Measurements from ENCODE around the gene TMEM72. TPM values are rescaled to one million over a fixed set of nuclear protein-coding genes. Genes with fewer than 3 reads are reported as not detected.

TMEM72 gene
- total and polyA plus RNA-seq, 5 donors from 2014 or later, result not detected

DNA sequence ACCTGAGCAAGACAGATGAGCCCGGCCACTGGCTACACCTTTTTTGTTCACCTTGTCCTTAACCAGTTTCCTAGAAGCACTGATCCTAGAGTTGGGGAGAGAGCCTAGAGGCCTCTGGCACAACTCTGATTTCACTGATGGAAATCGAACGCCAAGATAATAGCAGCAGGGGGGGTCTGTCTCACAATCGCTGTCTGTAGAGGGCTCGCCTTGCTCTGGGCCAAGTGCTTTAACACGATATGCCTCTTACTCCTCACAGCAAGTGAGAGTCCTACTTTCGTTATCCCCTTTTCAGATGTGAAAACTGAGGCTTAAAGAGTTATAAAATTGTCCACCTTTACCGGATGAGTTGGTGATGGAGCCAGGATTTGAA, 48.9 kb downstream of the TMEM72 start:
- ATAC-seq (ENCODE audit: low read depth in 2 of 2), result no peak

DNA sequence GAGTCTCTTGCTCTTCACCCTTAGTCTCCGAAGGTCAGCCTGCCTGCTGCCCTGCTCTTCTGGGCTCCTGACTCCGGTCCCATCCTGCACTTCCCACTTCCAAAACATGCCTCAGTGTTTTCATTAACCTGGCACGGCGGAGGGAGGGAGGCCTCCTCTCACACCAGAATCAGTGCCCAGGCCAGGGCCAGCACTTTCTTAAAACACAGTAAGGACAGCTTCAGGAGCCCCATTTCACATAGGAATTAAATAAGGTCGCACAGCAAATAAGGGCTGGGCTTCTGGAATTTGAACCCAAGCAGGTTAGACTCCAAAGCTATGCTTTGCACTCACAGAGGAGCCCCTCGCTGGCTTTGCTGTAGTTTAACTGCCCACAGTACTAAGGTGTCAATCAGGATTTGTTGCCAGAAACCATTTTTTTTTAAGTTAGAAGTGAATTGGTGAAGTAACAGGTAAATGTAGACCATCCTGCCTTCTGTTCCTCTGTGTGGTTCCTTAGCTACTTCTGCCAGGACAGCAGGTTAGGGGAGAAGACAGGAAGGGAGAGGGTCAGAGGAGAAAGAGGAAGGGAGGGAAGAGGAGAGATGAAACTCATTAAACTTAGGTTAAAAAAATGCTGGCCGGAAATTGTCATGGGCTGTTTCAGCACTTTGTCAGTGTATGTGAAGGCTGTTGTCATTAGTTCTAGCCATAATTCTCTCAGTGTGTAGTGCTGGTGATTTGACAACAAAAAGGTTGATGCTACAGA, 49.5 kb downstream of the TMEM72 start:
- H3K9me3 ChIP-seq (ENCODE audit: control insufficient read depth in 2 of 2, low read length in 2 of 2), result no peaks in the 10 kb centered on the region
- peaks cover 18% of the 10 kb centered on the region for H3K4me1 ChIP-seq (ENCODE audit: control insufficient read depth, insufficient read depth, low read length, poor library complexity, severe bottlenecking)
- no peaks in the 10 kb centered on the region for H3K27me3 ChIP-seq (ENCODE audit: control insufficient read depth, insufficient read depth, low read length)
- H3K36me3 ChIP-seq (ENCODE audit: control insufficient read depth, insufficient read depth, low read length), result peaks cover 3% of the 10 kb centered on the region
- Mint-ChIP-seq H3K27ac (peak overlapping the region in 1 of 3 donors; percentile 32), H3K27me3 (no peaks in the 10 kb centered on the region), H3K9me3 (no peaks in the 10 kb centered on the region), H3K4me3 (peak overlapping the region; percentile 83 to 90 (median 90)), H3K36me3 (peaks cover 12% of the 10 kb centered on the region), H3K4me1 (peaks cover 6 to 41% (median 26%) of the 10 kb centered on the region in 4 donors)
- H3K4me3 ChIP-seq (ENCODE audit: low read depth, low read length), result no peak overlapping the region
- no peak overlapping the region for H3K27ac ChIP-seq (ENCODE audit: insufficient read depth, low read length, poor library complexity, severe bottlenecking)
- ATAC-seq (ENCODE audit: low read depth in 2 of 2) (no peak), DNase-seq (no peak)

More for the DNA sequence above, 48.9 kb downstream of the TMEM72 start:
- H3K9me3 Mint-ChIP-seq, result no peaks in the 10 kb centered on the region
- Histone ChIP-seq H3K4me1 (ENCODE audit: control insufficient read depth, insufficient read depth, low read length, poor library complexity, severe bottlenecking) (peaks cover 18% of the 10 kb centered on the region), H3K9me3 (ENCODE audit: control insufficient read depth in 2 of 2, low read length in 2 of 2) (no peaks in the 10 kb centered on the region), H3K27ac (ENCODE audit: insufficient read depth, low read length, poor library complexity, severe bottlenecking) (no peak overlapping the region), H3K4me3 (ENCODE audit: low read depth, low read length) (peak overlapping the region; percentile 53), H3K27me3 (ENCODE audit: control insufficient read depth, insufficient read depth, low read length) (no peaks in the 10 kb centered on the region), H3K36me3 (ENCODE audit: control insufficient read depth, insufficient read depth, low read length) (peaks cover 3% of the 10 kb centered on the region)
- H3K4me1 Mint-ChIP-seq, result peaks cover 6 to 41% (median 26%) of the 10 kb centered on the region in 4 donors
- H3K4me3 Mint-ChIP-seq, result peak overlapping the region; percentile 65 to 90 (median 90)
- no peak for DNase-seq
- peaks cover 13% of the 10 kb centered on the region for H3K36me3 Mint-ChIP-seq
- H3K27ac Mint-ChIP-seq, result peak overlapping the region in 1 of 3 donors; percentile 32
- H3K27me3 Mint-ChIP-seq, result no peaks in the 10 kb centered on the region

DNA sequence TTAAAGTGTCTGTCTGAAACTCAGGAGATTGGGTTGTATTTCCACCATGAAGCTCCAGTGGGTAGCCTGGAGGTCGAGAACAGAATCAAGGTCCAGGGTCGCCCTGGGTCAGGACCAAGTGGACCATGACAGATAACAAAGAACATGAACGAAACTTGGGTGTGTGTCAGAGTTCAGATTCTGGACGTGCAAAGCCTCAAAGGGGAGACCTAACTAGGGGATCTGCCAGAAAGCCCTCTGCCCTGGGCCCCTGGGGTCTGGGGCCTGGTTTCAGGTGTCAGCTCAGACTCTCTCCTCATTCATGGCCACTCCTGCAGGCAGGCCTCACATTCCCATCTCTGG, 50.1 kb downstream of the TMEM72 start:
- Mint-ChIP-seq H3K4me3 (peak overlapping the region; percentile 83 to 90 (median 90)), H3K9me3 (no peaks in the 10 kb centered on the region), H3K27me3 (no peaks in the 10 kb centered on the region), H3K27ac (no peak overlapping the region), H3K4me1 (peaks cover 6 to 38% (median 25%) of the 10 kb centered on the region in 4 donors), H3K36me3 (peaks cover 6% of the 10 kb centered on the region)
- H3K4me3 ChIP-seq (ENCODE audit: low read depth, low read length), result no peak overlapping the region
- no peak overlapping the region for H3K27ac ChIP-seq (ENCODE audit: insufficient read depth, low read length, poor library complexity, severe bottlenecking)
- DNase-seq (no peak), ATAC-seq (ENCODE audit: low read depth in 2 of 2) (no peak)
- H3K27me3 ChIP-seq (ENCODE audit: control insufficient read depth, insufficient read depth, low read length), result no peaks in the 10 kb centered on the region
- H3K9me3 ChIP-seq (ENCODE audit: control insufficient read depth in 2 of 2, low read length in 2 of 2), result no peaks in the 10 kb centered on the region
- H3K4me1 ChIP-seq (ENCODE audit: control insufficient read depth, insufficient read depth, low read length, poor library complexity, severe bottlenecking), result peaks cover 18% of the 10 kb centered on the region
- H3K36me3 ChIP-seq (ENCODE audit: control insufficient read depth, insufficient read depth, low read length), result no peaks in the 10 kb centered on the region

DNA sequence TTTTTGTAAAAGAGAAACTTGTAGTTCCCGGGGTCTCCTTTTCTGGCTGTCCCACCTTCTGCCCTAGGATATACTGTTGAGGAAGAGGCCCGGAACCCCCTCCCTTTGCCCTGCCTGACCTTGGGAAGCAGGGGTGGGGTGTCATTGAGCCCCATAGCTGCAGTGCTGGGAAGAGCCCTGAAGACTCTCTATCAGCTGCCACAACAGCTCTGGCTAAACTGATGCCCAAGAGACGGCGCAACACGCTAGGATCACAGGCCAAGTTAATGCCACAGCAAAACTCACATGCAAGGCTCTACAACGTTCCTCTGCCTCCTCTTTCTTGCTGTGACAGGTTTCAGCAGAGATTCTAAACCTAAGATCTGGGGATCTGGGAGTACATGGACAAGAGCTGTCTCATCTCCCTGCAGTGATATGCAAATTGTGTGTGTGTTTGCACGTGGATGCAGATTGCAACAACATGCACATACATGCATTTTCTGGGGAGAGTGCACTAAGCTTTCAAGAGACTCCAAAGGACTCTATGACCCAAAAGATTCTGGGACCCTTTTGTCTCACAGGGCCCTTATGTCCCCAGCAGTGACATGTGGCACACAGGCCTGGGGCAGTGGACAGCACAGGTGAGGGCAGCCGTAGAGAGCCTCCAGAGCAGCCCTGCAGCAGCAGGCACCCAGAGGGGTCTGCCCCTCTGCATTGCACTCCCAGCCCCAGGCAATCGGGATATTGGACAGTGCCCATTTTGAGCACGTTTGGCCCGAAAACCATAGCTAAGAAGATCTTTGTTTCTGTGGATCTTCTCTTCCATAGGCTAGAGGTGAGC, 51.0 kb downstream of the TMEM72 start:
- no peaks in the 10 kb centered on the region for H3K27me3 ChIP-seq (ENCODE audit: control insufficient read depth, insufficient read depth, low read length)
- no peak overlapping the region for H3K27ac ChIP-seq (ENCODE audit: insufficient read depth, low read length, poor library complexity, severe bottlenecking)
- Mint-ChIP-seq H3K36me3 (no peaks in the 10 kb centered on the region), H3K9me3 (no peaks in the 10 kb centered on the region), H3K27me3 (no peaks in the 10 kb centered on the region), H3K4me1 (peaks cover 6 to 35% (median 21%) of the 10 kb centered on the region in 4 donors), H3K27ac (peak overlapping the region in 1 of 3 donors; percentile 56), H3K4me3 (peak overlapping the region in 2 of 4 donors; percentile 18 to 90)
- no peaks in the 10 kb centered on the region for H3K9me3 ChIP-seq (ENCODE audit: control insufficient read depth in 2 of 2, low read length in 2 of 2)
- no peak overlapping the region for H3K4me3 ChIP-seq (ENCODE audit: low read depth, low read length)
- H3K4me1 ChIP-seq (ENCODE audit: control insufficient read depth, insufficient read depth, low read length, poor library complexity, severe bottlenecking), result peaks cover 18% of the 10 kb centered on the region
- DNase-seq (no peak), ATAC-seq (ENCODE audit: low read depth in 2 of 2) (no peak)
- no peaks in the 10 kb centered on the region for H3K36me3 ChIP-seq (ENCODE audit: control insufficient read depth, insufficient read depth, low read length)

DNA sequence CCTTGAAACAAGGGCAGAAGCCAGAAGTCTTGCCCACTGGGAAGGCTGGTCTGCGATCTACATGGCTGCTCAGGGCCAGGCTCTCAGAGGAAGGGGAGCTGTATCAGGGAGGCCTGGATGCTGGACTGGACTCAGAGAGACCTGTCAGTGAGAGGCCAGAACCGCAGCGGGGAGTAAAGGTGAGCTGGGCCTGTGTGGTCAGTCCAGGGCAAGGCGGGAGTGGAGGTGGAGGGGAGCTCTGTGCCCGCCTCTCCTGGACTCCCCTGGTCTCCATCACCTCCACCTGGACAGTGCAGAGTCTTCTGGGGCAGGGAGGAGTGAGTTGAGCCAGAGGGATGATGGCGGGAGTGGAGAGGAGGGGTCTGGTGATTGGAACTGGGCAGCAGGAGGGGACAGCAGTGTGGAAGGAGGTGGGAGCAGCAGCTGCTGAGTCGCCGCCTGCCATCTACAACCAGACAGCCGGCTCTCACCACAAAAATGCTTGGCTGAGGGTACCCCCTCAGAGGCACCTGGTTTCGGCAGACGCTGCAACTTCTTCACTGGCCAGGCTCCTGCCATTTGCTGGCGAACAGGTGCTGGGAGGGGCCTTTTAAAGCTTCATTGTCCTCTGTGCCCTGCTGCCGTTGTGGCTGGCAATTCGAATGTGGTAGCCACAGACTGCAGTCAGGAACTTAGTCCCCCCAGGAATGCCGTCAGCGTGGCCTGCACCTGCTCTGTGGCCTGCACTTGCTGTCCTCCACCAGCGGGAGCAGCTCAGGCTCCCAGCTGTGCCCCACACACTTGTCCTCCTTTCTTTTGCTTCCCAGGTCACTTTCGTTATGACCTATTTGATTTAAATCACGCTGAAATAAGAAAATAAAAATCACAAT, 52.0 kb downstream of the TMEM72 start:
- H3K9me3 ChIP-seq (ENCODE audit: control insufficient read depth in 2 of 2, low read length in 2 of 2), result no peaks in the 10 kb centered on the region
- H3K36me3 ChIP-seq (ENCODE audit: control insufficient read depth, insufficient read depth, low read length), result no peaks in the 10 kb centered on the region
- no peaks in the 10 kb centered on the region for H3K27me3 ChIP-seq (ENCODE audit: control insufficient read depth, insufficient read depth, low read length)
- H3K27ac Mint-ChIP-seq, result no peak overlapping the region
- H3K27me3 Mint-ChIP-seq, result no peaks in the 10 kb centered on the region
- H3K4me3 ChIP-seq (ENCODE audit: low read depth, low read length), result no peak overlapping the region
- H3K4me1 ChIP-seq (ENCODE audit: control insufficient read depth, insufficient read depth, low read length, poor library complexity, severe bottlenecking), result peaks cover 17% of the 10 kb centered on the region
- H3K36me3 Mint-ChIP-seq, result no peaks in the 10 kb centered on the region
- ATAC-seq (ENCODE audit: low read depth in 2 of 2) (no peak), DNase-seq (no peak)
- H3K4me3 Mint-ChIP-seq, result no peak overlapping the region
- no peaks in the 10 kb centered on the region for H3K9me3 Mint-ChIP-seq
- peaks cover 5 to 32% (median 16%) of the 10 kb centered on the region in 4 donors for H3K4me1 Mint-ChIP-seq
- H3K27ac ChIP-seq (ENCODE audit: insufficient read depth, low read length, poor library complexity, severe bottlenecking), result no peak overlapping the region

DNA sequence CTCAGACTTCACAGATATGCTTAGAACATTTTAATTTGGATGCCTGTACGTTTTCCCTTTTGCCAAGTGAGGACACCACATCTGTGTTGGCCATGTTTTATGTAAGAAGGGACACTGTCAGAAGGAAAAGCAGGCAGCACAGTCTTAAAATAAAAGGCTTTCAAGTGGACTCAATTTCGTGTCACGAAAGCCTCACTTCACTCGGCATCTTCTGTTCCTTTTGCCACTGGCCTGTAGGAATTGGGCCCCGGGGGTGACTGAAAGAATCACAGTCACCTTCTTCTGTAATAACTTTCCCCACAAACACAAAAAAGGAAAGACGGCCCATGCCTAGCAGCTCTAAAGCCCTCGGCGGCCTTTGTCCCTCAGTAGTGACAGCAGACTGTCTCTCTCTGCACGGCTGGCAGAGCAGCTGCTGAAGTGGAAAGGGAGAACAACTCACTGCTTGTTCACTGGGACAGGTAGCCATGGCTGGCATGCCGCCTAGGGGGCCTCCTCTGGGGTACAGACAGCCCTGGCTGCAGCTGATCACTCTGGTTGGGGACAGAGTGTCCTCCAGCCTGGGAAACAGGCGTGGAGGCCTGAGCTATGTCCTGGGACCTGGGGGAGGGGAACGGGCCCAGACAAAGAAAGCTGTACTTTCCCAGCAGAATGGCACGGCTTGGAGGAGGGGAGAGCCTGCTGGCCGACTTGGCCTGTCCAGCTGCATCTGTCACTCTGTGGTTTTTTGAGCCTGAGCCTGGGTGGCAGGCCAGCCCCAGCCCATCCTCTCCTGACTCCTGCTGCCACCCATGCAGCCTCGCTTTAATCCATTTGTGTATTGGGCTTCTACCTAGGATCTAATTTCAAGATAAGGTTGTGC, 52.9 kb downstream of the TMEM72 start:
- H3K27ac Mint-ChIP-seq, result no peak overlapping the region
- peaks cover 4 to 30% (median 16%) of the 10 kb centered on the region in 4 donors for H3K4me1 Mint-ChIP-seq
- no peaks in the 10 kb centered on the region for H3K36me3 Mint-ChIP-seq
- H3K4me3 Mint-ChIP-seq, result peak overlapping the region in 1 of 4 donors; percentile 52
- H3K27me3 Mint-ChIP-seq, result no peaks in the 10 kb centered on the region
- H3K27me3 ChIP-seq (ENCODE audit: control insufficient read depth, insufficient read depth, low read length), result no peaks in the 10 kb centered on the region
- no peaks in the 10 kb centered on the region for H3K36me3 ChIP-seq (ENCODE audit: control insufficient read depth, insufficient read depth, low read length)
- H3K4me3 ChIP-seq (ENCODE audit: low read depth, low read length), result no peak overlapping the region
- H3K9me3 Mint-ChIP-seq, result no peaks in the 10 kb centered on the region
- ATAC-seq (ENCODE audit: low read depth in 2 of 2) (no peak), DNase-seq (no peak)
- no peak overlapping the region for H3K27ac ChIP-seq (ENCODE audit: insufficient read depth, low read length, poor library complexity, severe bottlenecking)
- H3K4me1 ChIP-seq (ENCODE audit: control insufficient read depth, insufficient read depth, low read length, poor library complexity, severe bottlenecking), result peaks cover 9% of the 10 kb centered on the region
- H3K9me3 ChIP-seq (ENCODE audit: control insufficient read depth in 2 of 2, low read length in 2 of 2), result no peaks in the 10 kb centered on the region

DNA sequence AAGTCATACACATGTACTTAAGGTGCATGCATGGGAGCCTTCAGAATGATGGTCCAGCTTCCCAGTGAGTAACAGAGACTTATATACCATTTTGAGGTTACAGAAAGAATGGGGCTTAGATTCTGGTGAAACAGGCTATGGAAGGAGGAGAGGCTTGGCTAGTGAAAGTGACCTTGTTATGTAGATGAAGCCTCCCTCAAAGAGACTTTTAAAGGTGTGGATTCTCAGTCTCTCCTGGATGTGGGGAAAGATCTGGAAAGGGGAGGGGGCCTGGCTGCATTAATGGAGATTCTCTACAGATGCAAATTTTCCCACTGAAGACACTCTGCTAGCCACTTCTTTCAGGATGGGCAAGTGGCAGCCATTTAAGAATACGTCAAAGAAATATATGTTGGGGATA, 54.0 kb downstream of the TMEM72 start:
- Mint-ChIP-seq H3K36me3 (no peaks in the 10 kb centered on the region), H3K27me3 (no peaks in the 10 kb centered on the region), H3K4me1 (peaks cover 5 to 26% (median 16%) of the 10 kb centered on the region in 4 donors), H3K9me3 (no peaks in the 10 kb centered on the region), H3K4me3 (no peak overlapping the region), H3K27ac (no peak overlapping the region)
- peaks cover 2% of the 10 kb centered on the region for H3K4me1 ChIP-seq (ENCODE audit: control insufficient read depth, insufficient read depth, low read length, poor library complexity, severe bottlenecking)
- no peak overlapping the region for H3K4me3 ChIP-seq (ENCODE audit: low read depth, low read length)
- no peaks in the 10 kb centered on the region for H3K27me3 ChIP-seq (ENCODE audit: control insufficient read depth, insufficient read depth, low read length)
- no peaks in the 10 kb centered on the region for H3K9me3 ChIP-seq (ENCODE audit: control insufficient read depth in 2 of 2, low read length in 2 of 2)
- ATAC-seq (ENCODE audit: low read depth in 2 of 2) (no peak), DNase-seq (no peak)
- no peak overlapping the region for H3K27ac ChIP-seq (ENCODE audit: insufficient read depth, low read length, poor library complexity, severe bottlenecking)
- H3K36me3 ChIP-seq (ENCODE audit: control insufficient read depth, insufficient read depth, low read length), result no peaks in the 10 kb centered on the region
